H1 (cell line): ENCODE data around the gene SNAP29. TPM values are rescaled to one million over a fixed set of nuclear protein-coding genes. Genes with fewer than 3 reads are reported as not detected.

Source experiments
- BACH1 ChIP-seq: IDR thresholded peaks from 2 replicates; pipeline ENCODE4 v1.6.1; 2012; ENCODE audit warnings: low read length, improper control_type of control experiment
- POLR2A ChIP-seq, 2 experiments: IDR thresholded peaks; 1 replicate in 1 of 2; 2 replicates in 1 of 2; pipeline ENCODE4 v1.6.1; 2011; ENCODE audit warnings: low read depth in 2 of 2, low read length in 2 of 2, mild to moderate bottlenecking in 2 of 2; ENCODE audit errors: control extremely low read depth in 1 of 2
- ZNF274 ChIP-seq: IDR thresholded peaks from 2 replicates; pipeline ENCODE4 v1.7.0; 2012; ENCODE audit warnings: low read length, borderline replicate concordance; ENCODE audit errors: extremely low read depth
- polyA plus RNA-seq, 7 experiments: library from polyadenylated mRNA; depleted of rRNA in 3 of 7; stranded (reverse) in 5 of 7; unstranded in 2 of 7; fragments of >200 nt in 5 of 7; fragments of 200-250 nt in 2 of 7; gene quantifications; 1 replicate in 5 of 7; 2 replicates in 1 of 7; 4 replicates in 1 of 7; pipeline versions ENCODE4 v1.2.1 to v1.2.3, GENCODE V29; 2011 to 2013; ENCODE audit warnings: missing spikeins in 2 of 7, mixed read lengths in 2 of 7
- total RNA-seq: library from RNA; stranded (reverse); fragmentation: NEBNext Ultra II Directional; extraction: Animal tissue kit (Norgen Biotek cat#: 25700); gene quantifications from 2 replicates; pipeline ENCODE4 v1.2.1, GENCODE V29; 2021
- TF ChIP-seq, protein P1 (sequence below), 3 experiments: IDR thresholded peaks; 1 replicate in 2 of 3; 2 replicates in 1 of 3; pipeline versions ENCODE4 v1.5.1 to v1.6.1; 2011; ENCODE audit warnings: low read length in 3 of 3, mild to moderate bottlenecking in 3 of 3, inconsistent platforms in 2 of 3, low read depth in 1 of 3, moderate library complexity in 1 of 3; ENCODE audit not compliant: insufficient read depth in 1 of 3; ENCODE audit errors: control extremely low read depth in 1 of 3

SNAP29 gene
- total and polyA plus RNA-seq, 2 of the 8 experiments (the other 6 are each of a cell fraction or from before 2014, with no cell fraction given) = 11.8 to 15.0 TPM

DNA sequence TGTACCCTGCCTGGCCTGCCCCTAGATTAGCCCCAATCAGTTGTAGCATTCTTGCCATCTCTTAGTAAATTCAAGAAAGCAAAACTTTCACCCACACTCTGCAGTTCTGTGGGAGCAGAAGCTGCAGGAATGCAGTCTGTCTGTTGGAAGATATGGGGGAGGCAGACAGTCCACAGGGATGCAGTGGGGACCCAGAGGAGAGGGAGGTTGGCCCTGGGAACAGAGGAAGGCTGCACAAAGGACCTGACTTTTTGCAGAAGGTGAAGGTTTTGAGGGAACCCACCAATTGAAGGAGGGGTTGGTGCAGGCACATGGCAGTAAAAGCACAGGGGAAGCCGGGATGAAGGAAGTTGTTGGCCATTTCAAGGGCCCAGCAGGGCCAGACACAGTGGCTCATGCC lies 16.5 kb downstream of the SNAP29 start (continued):
- TF ChIP-seq ZNF274 (no peak), POLR2A (IDR thresholded peaks at IDR 0.05; ENCODE audit: control extremely low read depth in 1 of 2, low read depth in 2 of 2, low read length in 2 of 2) (no peak), BACH1 (no peak)
- TF ChIP-seq, protein P1, sequence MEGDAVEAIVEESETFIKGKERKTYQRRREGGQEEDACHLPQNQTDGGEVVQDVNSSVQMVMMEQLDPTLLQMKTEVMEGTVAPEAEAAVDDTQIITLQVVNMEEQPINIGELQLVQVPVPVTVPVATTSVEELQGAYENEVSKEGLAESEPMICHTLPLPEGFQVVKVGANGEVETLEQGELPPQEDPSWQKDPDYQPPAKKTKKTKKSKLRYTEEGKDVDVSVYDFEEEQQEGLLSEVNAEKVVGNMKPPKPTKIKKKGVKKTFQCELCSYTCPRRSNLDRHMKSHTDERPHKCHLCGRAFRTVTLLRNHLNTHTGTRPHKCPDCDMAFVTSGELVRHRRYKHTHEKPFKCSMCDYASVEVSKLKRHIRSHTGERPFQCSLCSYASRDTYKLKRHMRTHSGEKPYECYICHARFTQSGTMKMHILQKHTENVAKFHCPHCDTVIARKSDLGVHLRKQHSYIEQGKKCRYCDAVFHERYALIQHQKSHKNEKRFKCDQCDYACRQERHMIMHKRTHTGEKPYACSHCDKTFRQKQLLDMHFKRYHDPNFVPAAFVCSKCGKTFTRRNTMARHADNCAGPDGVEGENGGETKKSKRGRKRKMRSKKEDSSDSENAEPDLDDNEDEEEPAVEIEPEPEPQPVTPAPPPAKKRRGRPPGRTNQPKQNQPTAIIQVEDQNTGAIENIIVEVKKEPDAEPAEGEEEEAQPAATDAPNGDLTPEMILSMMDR (IDR thresholded peaks at IDR 0.05; ENCODE audit: control extremely low read depth in 1 of 3, insufficient read depth in 1 of 3, low read depth in 1 of 3, low read length in 3 of 3) = no peak
